Osteocyte (in vitro differentiated cells): ENCODE data around the gene PPEF1. TPM values are rescaled to one million over a fixed set of nuclear protein-coding genes. Genes with fewer than 3 reads are reported as not detected.
"Not testable (repeated sequence)": the region's sequence is repeated elsewhere in the genome, so short reads cannot be mapped to it uniquely, and the experiment has no call there.

ENCODE experiments used
- DNase-seq: peaks from one replicate; pipeline ENCODE4 v3.0.0; 2021; ENCODE audit warnings: mixed read lengths; ENCODE audit not compliant: unreplicated experiment; ENCODE audit errors: extremely low spot score
- H3K27ac Mint-ChIP-seq: one replicate; pipeline ENCODE4 v1.8.0; 2021; ENCODE audit warnings: mild to moderate bottlenecking, mixed read lengths; ENCODE audit not compliant: unreplicated experiment
- H3K27me3 Mint-ChIP-seq: one replicate; pipeline ENCODE4 v1.8.0; 2021; ENCODE audit warnings: mixed read lengths; ENCODE audit not compliant: unreplicated experiment
- H3K36me3 Mint-ChIP-seq: one replicate; pipeline ENCODE4 v1.8.0; 2021; ENCODE audit warnings: mixed read lengths; ENCODE audit not compliant: unreplicated experiment
- H3K4me1 Mint-ChIP-seq: one replicate; pipeline ENCODE4 v1.8.0; 2021; ENCODE audit warnings: mixed read lengths; ENCODE audit not compliant: unreplicated experiment
- H3K4me3 Mint-ChIP-seq: one replicate; pipeline ENCODE4 v1.8.0; 2021; ENCODE audit warnings: mild to moderate bottlenecking, moderate library complexity, mixed read lengths; ENCODE audit not compliant: unreplicated experiment
- H3K9me3 Mint-ChIP-seq: one replicate; pipeline ENCODE4 v1.8.0; 2021; ENCODE audit warnings: mixed read lengths; ENCODE audit not compliant: unreplicated experiment
- total RNA-seq: library from RNA; stranded (reverse); gene quantifications from 2 replicates; pipeline ENCODE4 v1.2.1, GENCODE V29; 2021
- TF ChIP-seq, protein P1 (sequence below): fragments of 200-600 bp; sonication (generic); IDR thresholded peaks from 2 replicates; pipeline ENCODE4 v1.5.0; 2021; ENCODE audit warnings: antibody characterized with exemption, mild to moderate bottlenecking, moderate library complexity

PPEF1 gene
- total RNA-seq, 1 donor from 2014 or later, result 1.2 TPM

DNA sequence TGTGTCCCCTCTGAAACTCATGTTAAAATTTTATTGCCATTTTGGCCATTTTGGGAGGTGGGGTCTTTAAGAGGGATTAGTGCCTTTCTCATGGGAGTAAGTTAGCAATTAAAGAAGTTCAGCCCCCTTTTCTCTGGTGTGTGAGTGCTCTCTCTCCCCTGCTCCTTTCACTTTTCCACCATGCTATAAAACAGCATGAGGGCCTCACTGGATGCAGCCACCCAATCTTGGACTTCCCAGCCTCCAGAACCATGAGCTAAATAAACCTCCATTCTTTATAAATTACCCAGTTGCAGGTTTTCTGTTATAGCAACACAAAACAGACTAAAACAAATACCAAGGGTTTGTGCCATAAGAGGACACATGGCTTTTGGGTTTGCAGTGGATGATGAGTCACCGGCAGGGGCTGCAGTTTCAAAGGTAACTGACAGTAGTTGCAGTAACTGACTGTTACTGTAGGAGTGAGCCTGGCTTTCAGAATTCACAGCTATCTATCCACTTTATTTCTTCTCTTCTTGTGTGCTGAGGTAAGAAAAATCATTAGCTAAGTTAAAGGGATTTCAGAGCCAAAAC lies 121.5 kb downstream of the PPEF1 start:
- Mint-ChIP-seq H3K27me3 (no peaks in the 10 kb centered on the region), H3K4me3 (no peak overlapping the region), H3K4me1 (peaks cover 2% of the 10 kb centered on the region), H3K36me3 (no peaks in the 10 kb centered on the region), H3K9me3 (peaks cover 22% of the 10 kb centered on the region), H3K27ac (no peak overlapping the region)
- TF ChIP-seq, protein P1, sequence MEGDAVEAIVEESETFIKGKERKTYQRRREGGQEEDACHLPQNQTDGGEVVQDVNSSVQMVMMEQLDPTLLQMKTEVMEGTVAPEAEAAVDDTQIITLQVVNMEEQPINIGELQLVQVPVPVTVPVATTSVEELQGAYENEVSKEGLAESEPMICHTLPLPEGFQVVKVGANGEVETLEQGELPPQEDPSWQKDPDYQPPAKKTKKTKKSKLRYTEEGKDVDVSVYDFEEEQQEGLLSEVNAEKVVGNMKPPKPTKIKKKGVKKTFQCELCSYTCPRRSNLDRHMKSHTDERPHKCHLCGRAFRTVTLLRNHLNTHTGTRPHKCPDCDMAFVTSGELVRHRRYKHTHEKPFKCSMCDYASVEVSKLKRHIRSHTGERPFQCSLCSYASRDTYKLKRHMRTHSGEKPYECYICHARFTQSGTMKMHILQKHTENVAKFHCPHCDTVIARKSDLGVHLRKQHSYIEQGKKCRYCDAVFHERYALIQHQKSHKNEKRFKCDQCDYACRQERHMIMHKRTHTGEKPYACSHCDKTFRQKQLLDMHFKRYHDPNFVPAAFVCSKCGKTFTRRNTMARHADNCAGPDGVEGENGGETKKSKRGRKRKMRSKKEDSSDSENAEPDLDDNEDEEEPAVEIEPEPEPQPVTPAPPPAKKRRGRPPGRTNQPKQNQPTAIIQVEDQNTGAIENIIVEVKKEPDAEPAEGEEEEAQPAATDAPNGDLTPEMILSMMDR, result no peak
- no peak for DNase-seq

DNA sequence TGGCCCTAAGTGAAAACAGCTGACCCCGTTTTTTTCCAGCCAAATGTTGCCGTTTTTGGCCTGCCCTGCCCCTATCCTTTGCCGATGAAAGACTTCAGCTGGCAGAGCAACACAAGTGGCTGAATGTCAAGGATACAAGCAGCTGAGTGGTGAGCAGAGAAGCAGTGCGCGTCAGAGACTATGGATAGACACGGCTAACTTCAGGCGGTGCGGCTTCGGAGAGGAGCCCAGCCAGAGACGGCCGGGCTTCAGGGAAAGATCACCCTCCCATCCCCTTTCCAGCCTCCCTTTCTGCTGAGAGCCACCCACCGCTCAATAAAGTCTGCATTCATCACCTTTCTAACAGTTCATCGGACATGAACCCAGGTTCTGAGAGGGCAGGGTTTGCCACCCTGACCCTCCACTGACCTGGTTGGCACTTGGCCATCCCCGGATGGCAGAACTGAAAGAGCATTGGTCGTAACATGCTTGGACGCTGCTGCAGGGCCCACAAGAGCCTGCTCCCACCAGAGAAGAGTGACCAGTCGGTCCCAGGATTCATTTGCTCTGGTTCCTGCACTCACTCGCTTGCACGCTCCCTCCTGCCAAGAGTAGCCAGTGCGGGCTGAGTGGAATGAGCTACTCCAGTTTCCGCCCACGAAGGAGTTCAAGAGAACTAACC lies 125.8 kb downstream of the PPEF1 start:
- TF ChIP-seq, protein P1, result no peak
- H3K4me3 Mint-ChIP-seq, result no peak overlapping the region
- DNase-seq, result no peak
- no peaks in the 10 kb centered on the region for H3K27me3 Mint-ChIP-seq
- H3K27ac Mint-ChIP-seq, result no peak overlapping the region
- no peaks in the 10 kb centered on the region for H3K4me1 Mint-ChIP-seq
- H3K36me3 Mint-ChIP-seq, result no peaks in the 10 kb centered on the region
- peaks cover 10% of the 10 kb centered on the region for H3K9me3 Mint-ChIP-seq

DNA sequence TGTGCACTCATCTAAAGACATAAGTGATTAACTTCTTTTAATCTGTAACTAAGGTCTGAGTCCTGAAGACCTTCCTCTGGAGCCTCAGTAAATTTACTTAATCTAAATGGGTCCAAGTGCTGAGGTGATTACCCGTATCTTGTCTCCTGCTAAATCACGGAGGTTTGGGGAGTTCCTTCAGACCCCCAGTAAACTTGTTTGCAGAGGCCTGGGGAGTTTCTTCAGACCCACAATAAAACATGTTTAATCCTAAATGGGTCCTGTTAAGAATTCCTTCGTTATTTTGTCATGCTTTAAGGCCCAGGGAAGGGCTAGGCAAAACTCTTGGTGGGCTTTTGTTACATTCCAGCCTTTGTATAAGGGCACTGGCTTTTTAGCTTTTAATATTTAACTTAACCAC lies 140.5 kb downstream of the PPEF1 start:
- not testable (repeated sequence) for H3K27me3 Mint-ChIP-seq, H3K4me1 Mint-ChIP-seq, H3K36me3 Mint-ChIP-seq, H3K4me3 Mint-ChIP-seq, DNase-seq, H3K27ac Mint-ChIP-seq
- H3K9me3 Mint-ChIP-seq, result peaks cover 20% of the 10 kb centered on the region

DNA sequence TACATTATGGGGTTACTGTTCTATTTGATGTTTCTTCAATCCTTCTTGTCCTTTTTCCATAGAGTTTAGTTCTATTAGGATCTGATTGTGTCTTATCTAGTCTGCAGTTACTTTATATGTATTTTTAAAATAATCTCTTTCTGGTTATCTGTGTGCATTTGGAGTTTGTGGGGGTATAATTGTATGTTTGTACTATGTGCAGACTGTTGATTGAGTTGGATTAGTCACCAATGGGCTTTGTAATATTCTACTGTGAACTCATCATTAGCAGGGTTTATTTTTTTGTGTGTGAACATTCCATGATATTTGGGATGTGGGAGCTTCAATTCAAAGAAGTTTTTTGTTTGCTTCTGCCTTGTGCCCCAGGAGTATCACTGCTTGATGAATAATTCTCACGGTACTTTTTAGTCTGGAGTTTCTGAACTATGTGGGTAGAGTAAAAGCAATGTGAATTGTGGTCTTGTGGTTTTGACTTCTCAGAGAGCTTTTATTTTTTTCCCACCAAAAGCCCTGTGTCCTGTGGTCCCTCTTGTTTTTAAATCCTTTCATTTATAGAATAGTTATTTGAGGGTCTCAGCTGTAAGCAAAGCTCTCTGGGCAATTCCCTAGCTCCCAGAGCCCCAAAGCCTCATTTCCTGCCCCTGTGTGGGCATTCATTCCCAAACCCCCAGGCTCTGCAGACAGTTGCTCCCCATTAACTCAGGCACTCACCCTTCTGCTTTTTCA lies 148.6 kb downstream of the PPEF1 start:
- Mint-ChIP-seq H3K27ac (peak overlapping the region; percentile 86), H3K9me3 (peaks cover 14% of the 10 kb centered on the region), H3K36me3 (no peaks in the 10 kb centered on the region), H3K4me3 (no peak overlapping the region), H3K27me3 (no peaks in the 10 kb centered on the region), H3K4me1 (peaks cover 13% of the 10 kb centered on the region)
- no peak for DNase-seq
- TF ChIP-seq, protein P1, result no peak

DNA sequence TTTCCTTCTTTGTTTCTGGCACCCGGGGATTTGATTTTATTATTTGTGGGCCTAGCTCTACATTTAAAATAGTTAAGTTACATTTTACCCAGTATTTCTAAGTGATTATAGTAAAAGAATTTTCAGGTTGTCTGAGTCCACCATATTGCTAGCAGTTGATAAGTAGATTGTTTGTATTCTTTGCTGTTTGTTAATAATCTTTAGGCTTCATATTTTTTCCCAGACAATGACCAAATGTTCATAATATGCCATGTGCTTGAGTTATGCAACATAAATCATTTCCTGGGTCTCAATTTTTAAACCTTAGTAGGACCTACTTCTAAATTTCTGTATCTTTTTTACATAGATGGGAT lies 149.2 kb downstream of the PPEF1 start:
- H3K27me3 Mint-ChIP-seq, result no peaks in the 10 kb centered on the region
- H3K4me1 Mint-ChIP-seq, result peaks cover 13% of the 10 kb centered on the region
- TF ChIP-seq, protein P1, result no peak
- no peak overlapping the region for H3K4me3 Mint-ChIP-seq
- H3K36me3 Mint-ChIP-seq, result no peaks in the 10 kb centered on the region
- H3K27ac Mint-ChIP-seq, result peak overlapping the region; percentile 86
- DNase-seq, result no peak
- H3K9me3 Mint-ChIP-seq, result peaks cover 14% of the 10 kb centered on the region
